ENCODE measurements around the gene ZDHHC16. TPM values are rescaled to one million over a fixed set of nuclear protein-coding genes. Genes with fewer than 3 reads are reported as not detected.

The ZDHHC16 gene
- total RNA-seq, 6 donors from 2014 or later: 40.0 to 84.7 (median 60.1) TPM

GRCh38 chr10:97444212-97444611 is 1.8 kb upstream of the ZDHHC16 start:
- no peaks in the 10 kb centered on the region for H3K27me3 ChIP-seq
- no peak overlapping the region for H3K27ac ChIP-seq
- WGBS, 2 donors: 82 to 94% methylated on average over 1 of the region's 1 CpG
- no peak overlapping the region for H3K4me3 ChIP-seq
- DNase-seq (no peak), ATAC-seq (ENCODE audit: low FRiP score in 2 of 2) (no peak)
- TF ChIP-seq EP300 (IDR thresholded peaks at IDR 0.05) (no peak), POLR2AphosphoS5 (IDR thresholded peaks at IDR 0.05) (no peak), POLR2A (IDR thresholded peaks at IDR 0.05) (no peak), CTCF (IDR thresholded peaks at IDR 0.05) (no peak)
- H3K4me1 ChIP-seq: peaks cover 29 to 44% (median 35%) of the 10 kb centered on the region in 4 donors
- H3K9me3 ChIP-seq: no peaks in the 10 kb centered on the region
- peaks cover 12 to 32% (median 22%) of the 10 kb centered on the region in 4 donors for H3K36me3 ChIP-seq

GRCh38 chr10:97445357-97445721 is 636 bp upstream of the ZDHHC16 start:
- Histone ChIP-seq H3K36me3 (peaks cover 8 to 20% (median 15%) of the 10 kb centered on the region in 4 donors), H3K9me3 (no peaks in the 10 kb centered on the region), H3K27ac (peak overlapping the region; percentile 59 to 88 (median 72)), H3K4me3 (peak overlapping the region; percentile 68 to 99 (median 75)), H3K4me1 (peaks cover 35 to 44% (median 40%) of the 10 kb centered on the region in 4 donors), H3K27me3 (no peaks in the 10 kb centered on the region)
- no peak for TF ChIP-seq CTCF (IDR thresholded peaks at IDR 0.05)
- no peak for TF ChIP-seq POLR2AphosphoS5 (IDR thresholded peaks at IDR 0.05)
- no peak for TF ChIP-seq POLR2A (IDR thresholded peaks at IDR 0.05)
- TF ChIP-seq EP300 (IDR thresholded peaks at IDR 0.05): no peak
- WGBS, 2 donors: 2 to 5% methylated on average over 5 to 13 of the region's 13 CpGs
- ATAC-seq (ENCODE audit: low FRiP score in 2 of 2): no peak
- no peak for DNase-seq

- Histone ChIP-seq H3K4me1 (peaks cover 30 to 58% (median 45%) of the 10 kb centered on the region in 4 donors), H3K27me3 (no peaks in the 10 kb centered on the region), H3K36me3 (peaks cover 0 to 42% (median 19%) of the 10 kb centered on the region in 4 donors), H3K9me3 (no peaks in the 10 kb centered on the region), H3K4me3 (no peak overlapping the region), H3K27ac (peak overlapping the region in 1 of 4 donors; percentile 26)
- TF ChIP-seq POLR2A (IDR thresholded peaks at IDR 0.05) (no peak), CTCF (IDR thresholded peaks at IDR 0.05) (no peak), EP300 (IDR thresholded peaks at IDR 0.05) (no peak), POLR2AphosphoS5 (IDR thresholded peaks at IDR 0.05) (no peak)
- DNase-seq: no peak
- WGBS, 2 donors: 59 to 60% methylated on average over 2 of the region's 2 CpGs
- ATAC-seq (ENCODE audit: low FRiP score in 2 of 2): no peak
These were observed 4.9 kb downstream of the ZDHHC16 start for GRCh38 chr10:97450828-97451227.

- Histone ChIP-seq H3K27me3 (no peaks in the 10 kb centered on the region), H3K36me3 (peaks cover 3 to 50% (median 26%) of the 10 kb centered on the region in 4 donors), H3K9me3 (no peaks in the 10 kb centered on the region), H3K4me1 (peaks cover 29 to 57% (median 42%) of the 10 kb centered on the region in 4 donors), H3K4me3 (no peak overlapping the region), H3K27ac (peak overlapping the region in 1 of 4 donors; percentile 26)
- TF ChIP-seq CTCF (IDR thresholded peaks at IDR 0.05) (no peak), EP300 (IDR thresholded peaks at IDR 0.05) (no peak), POLR2A (IDR thresholded peaks at IDR 0.05) (no peak), POLR2AphosphoS5 (IDR thresholded peaks at IDR 0.05) (no peak)
- ATAC-seq (ENCODE audit: low FRiP score in 2 of 2) (no peak), DNase-seq (peak in 1 of 2 donors; percentile 72)
- WGBS, 2 donors: 91 to 96% methylated on average over 14 to 15 of the region's 17 CpGs
These were observed 5.6 kb downstream of the ZDHHC16 start for GRCh38 chr10:97451605-97452004.

GRCh38 chr10:97452352-97452751 is 6.4 kb downstream of the ZDHHC16 start:
- Histone ChIP-seq H3K9me3 (no peaks in the 10 kb centered on the region), H3K36me3 (peaks cover 10 to 57% (median 33%) of the 10 kb centered on the region in 4 donors), H3K27me3 (no peaks in the 10 kb centered on the region), H3K4me3 (no peak overlapping the region), H3K27ac (no peak overlapping the region), H3K4me1 (peaks cover 21 to 49% (median 35%) of the 10 kb centered on the region in 4 donors)
- ATAC-seq (ENCODE audit: low FRiP score in 2 of 2) (no peak), DNase-seq (no peak)
- no peak for TF ChIP-seq CTCF (IDR thresholded peaks at IDR 0.05)
- TF ChIP-seq POLR2A (IDR thresholded peaks at IDR 0.05): no peak
- TF ChIP-seq POLR2AphosphoS5 (IDR thresholded peaks at IDR 0.05): no peak
- TF ChIP-seq EP300 (IDR thresholded peaks at IDR 0.05): no peak
- WGBS, 2 donors: 93 to 98% methylated on average over 6 of the region's 6 CpGs

Measured in upper lobe of left lung (tissue), 6 donors.